Measurements from ENCODE around the gene NDRG2.
"Not testable (repeated sequence)": the region's sequence is repeated elsewhere in the genome, so short reads cannot be mapped to it uniquely, and the experiment has no call there.

The NDRG2 gene

GRCh38 chr14:21014761-21015190 lies 10.1 kb downstream of the NDRG2 start:
- H3K4me2 ChIP-seq (ENCODE audit: low read length), result no peak overlapping the region
- no peaks in the 10 kb centered on the region for H3K9me3 ChIP-seq (ENCODE audit: control insufficient read depth, low read length)
- no peak overlapping the region for H2AFZ ChIP-seq
- no peaks in the 10 kb centered on the region for H3K27me3 ChIP-seq (ENCODE audit: control insufficient read depth, insufficient read depth, low read length)
- peaks cover 3% of the 10 kb centered on the region for H3K4me1 ChIP-seq
- no peak overlapping the region for H3K9ac ChIP-seq
- no peaks in the 10 kb centered on the region for H3K79me2 ChIP-seq
- peak; percentile 98 for TF ChIP-seq CTCF (IDR thresholded peaks at IDR 0.05)
- H3K4me3 ChIP-seq (ENCODE audit: low read depth, low read length), result no peak overlapping the region
- H3K27ac ChIP-seq, result no peak overlapping the region
- H3K36me3 ChIP-seq (ENCODE audit: control insufficient read depth, insufficient read depth, low read length), result no peaks in the 10 kb centered on the region

DNA sequence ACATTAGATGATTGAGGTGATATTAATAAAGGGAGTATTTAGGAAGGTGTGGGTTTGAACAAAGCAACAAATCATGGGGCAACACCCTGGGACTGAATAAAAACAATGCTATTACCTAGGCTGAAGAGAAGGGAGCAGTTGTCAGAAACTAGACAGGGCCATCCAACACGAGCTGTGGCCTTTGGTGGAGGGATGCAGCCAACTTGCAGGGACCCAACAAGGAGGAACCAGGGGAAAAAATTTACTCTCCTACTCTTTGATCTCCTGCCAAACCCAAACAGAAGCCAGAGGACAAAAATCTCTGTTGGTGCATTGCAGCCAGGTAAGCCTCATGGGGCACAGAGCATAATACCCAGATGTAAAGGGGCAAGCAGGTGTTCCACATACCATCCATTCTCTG lies 13.7 kb downstream of the NDRG2 start:
- Histone ChIP-seq H3K4me1 (peaks cover 3% of the 10 kb centered on the region), H3K36me3 (ENCODE audit: control insufficient read depth, insufficient read depth, low read length) (no peaks in the 10 kb centered on the region), H3K9me3 (ENCODE audit: control insufficient read depth, low read length) (no peaks in the 10 kb centered on the region), H3K4me2 (ENCODE audit: low read length) (no peak overlapping the region), H3K79me2 (no peaks in the 10 kb centered on the region), H3K4me3 (ENCODE audit: low read depth, low read length) (no peak overlapping the region), H3K27me3 (ENCODE audit: control insufficient read depth, insufficient read depth, low read length) (no peaks in the 10 kb centered on the region), H2AFZ (no peak overlapping the region), H3K9ac (no peak overlapping the region), H3K27ac (no peak overlapping the region)
- no peak for TF ChIP-seq CTCF (IDR thresholded peaks at IDR 0.05)

- H3K27me3 ChIP-seq (ENCODE audit: control insufficient read depth, insufficient read depth, low read length); H3K4me1 ChIP-seq; H3K79me2 ChIP-seq; H3K4me2 ChIP-seq (ENCODE audit: low read length); H3K4me3 ChIP-seq (ENCODE audit: low read depth, low read length); H3K9me3 ChIP-seq (ENCODE audit: control insufficient read depth, low read length); H3K36me3 ChIP-seq (ENCODE audit: control insufficient read depth, insufficient read depth, low read length); H3K27ac ChIP-seq; H3K9ac ChIP-seq: not testable (repeated sequence)
- H2AFZ ChIP-seq, result peak overlapping the region; percentile 1
These were observed 15.1 kb downstream of the NDRG2 start for GRCh38 chr14:21009721-21010120.

GRCh38 chr14:21003788-21004346 lies 21.0 kb downstream of the NDRG2 start:
- Histone ChIP-seq H3K9ac (no peak overlapping the region), H3K27ac (peak overlapping the region; percentile 88), H3K79me2 (no peaks in the 10 kb centered on the region), H3K9me3 (ENCODE audit: control insufficient read depth, low read length) (no peaks in the 10 kb centered on the region), H2AFZ (peak overlapping the region; percentile 89), H3K4me1 (peaks cover 43% of the 10 kb centered on the region), H3K4me3 (ENCODE audit: low read depth, low read length) (no peak overlapping the region), H3K27me3 (ENCODE audit: control insufficient read depth, insufficient read depth, low read length) (no peaks in the 10 kb centered on the region), H3K36me3 (ENCODE audit: control insufficient read depth, insufficient read depth, low read length) (no peaks in the 10 kb centered on the region), H3K4me2 (ENCODE audit: low read length) (no peak overlapping the region)
- TF ChIP-seq CTCF (IDR thresholded peaks at IDR 0.05), result no peak

GRCh38 chr14:21001218-21001617 lies 23.6 kb downstream of the NDRG2 start:
- Histone ChIP-seq H3K27ac (peak overlapping the region; percentile 8), H3K4me1 (peaks cover 48% of the 10 kb centered on the region), H3K36me3 (ENCODE audit: control insufficient read depth, insufficient read depth, low read length) (no peaks in the 10 kb centered on the region), H3K4me3 (ENCODE audit: low read depth, low read length) (no peak overlapping the region), H3K4me2 (ENCODE audit: low read length) (no peak overlapping the region), H3K27me3 (ENCODE audit: control insufficient read depth, insufficient read depth, low read length) (no peaks in the 10 kb centered on the region), H2AFZ (no peak overlapping the region), H3K79me2 (no peaks in the 10 kb centered on the region), H3K9me3 (ENCODE audit: control insufficient read depth, low read length) (no peaks in the 10 kb centered on the region), H3K9ac (no peak overlapping the region)
- TF ChIP-seq CTCF (IDR thresholded peaks at IDR 0.05), result no peak

All from parathyroid adenoma (tissue), 2 donors.